HepG2 (cell line): ENCODE results near the gene CABLES1. TPM values are rescaled to one million over a fixed set of nuclear protein-coding genes. Genes with fewer than 3 reads are reported as not detected.

ENCODE experiments used
- DZIP1 ChIP-seq: sonication (generic); formaldehyde crosslinking; IDR thresholded peaks from 2 replicates; pipeline ENCODE4 v1.5.0; 2020; ENCODE audit warnings: mild to moderate bottlenecking, missing genetic modification reagents
- FOXA3 ChIP-seq: IDR thresholded peaks from 2 replicates; pipeline ENCODE4 v1.6.1; 2016; ENCODE audit warnings: missing genetic modification reagents, missing compliant biosample characterization
- FOXP1 ChIP-seq, 2 experiments: fragments of 450-650 bp in 1 of 2; IDR thresholded peaks; 2 replicates each; pipeline ENCODE4 v1.6.1; 2017 to 2018; ENCODE audit warnings: antibody characterized with exemption in 1 of 2
- HDAC2 ChIP-seq: sonication (generic); formaldehyde crosslinking; IDR thresholded peaks from 2 replicates; pipeline ENCODE4 v1.4.0; 2020; ENCODE audit warnings: missing genetic modification reagents
- HOMEZ ChIP-seq: IDR thresholded peaks from 2 replicates; pipeline ENCODE4 v1.6.1; 2016; ENCODE audit warnings: low read depth
- KDM2A ChIP-seq: sonication (generic); formaldehyde crosslinking; IDR thresholded peaks from 2 replicates; pipeline ENCODE4 v1.4.0; 2020; ENCODE audit warnings: low read depth, missing genetic modification reagents, borderline replicate concordance
- KLF16 ChIP-seq, 2 experiments: sonication (generic) in 1 of 2; formaldehyde crosslinking in 1 of 2; IDR thresholded peaks; 2 replicates each; pipeline versions ENCODE4 v1.6.1 to v1.8.0; 2016 to 2023; ENCODE audit warnings: missing genetic modification reagents in 2 of 2, missing compliant biosample characterization in 1 of 2
- MIXL1 ChIP-seq: IDR thresholded peaks from 2 replicates; pipeline ENCODE4 v1.6.1; 2016
- MXI1 ChIP-seq: IDR thresholded peaks from 3 replicates; pipeline ENCODE4 v1.6.1; 2012; ENCODE audit warnings: low read depth, low read length, inconsistent platforms, borderline replicate concordance
- MYC ChIP-seq: sonication (generic); formaldehyde crosslinking; IDR thresholded peaks from 2 replicates; pipeline ENCODE4 v1.9.0; 2021; ENCODE audit warnings: missing genetic modification reagents, borderline replicate concordance
- RBM22 ChIP-seq: fragments of 200-400 bp; formaldehyde crosslinking; optimal IDR thresholded peaks from 2 replicates; pipeline ENCODE3; 2017; ENCODE audit warnings: mild to moderate bottlenecking, low read length, moderate library complexity
- SAP130 ChIP-seq: IDR thresholded peaks from 2 replicates; pipeline ENCODE4 v1.6.1; 2016; ENCODE audit warnings: low read depth
- SRY ChIP-seq: sonication (generic); formaldehyde crosslinking; IDR thresholded peaks from 2 replicates; pipeline ENCODE4 v1.8.0; 2022; ENCODE audit warnings: mild to moderate bottlenecking, missing genetic modification reagents
- STAG1 ChIP-seq: sonication (generic); formaldehyde crosslinking; IDR thresholded peaks from 2 replicates; pipeline ENCODE4 v1.4.0; 2020; ENCODE audit warnings: missing genetic modification reagents
- TAF15 ChIP-seq: fragments of 200-400 bp; formaldehyde crosslinking; IDR thresholded peaks from one replicate; pipeline ENCODE4 v1.6.1; 2018; ENCODE audit warnings: mild to moderate bottlenecking, low read depth, low read length; ENCODE audit not compliant: poor library complexity, severe bottlenecking
- ZNF576 ChIP-seq: sonication (generic); formaldehyde crosslinking; IDR thresholded peaks from 2 replicates; pipeline ENCODE4 v1.4.0; 2020; ENCODE audit warnings: mild to moderate bottlenecking, missing genetic modification reagents
- ZNF614 ChIP-seq: IDR thresholded peaks from 2 replicates; pipeline ENCODE4 v1.6.1; 2018; ENCODE audit warnings: missing biosample characterization, missing genetic modification reagents, inconsistent platforms, borderline replicate concordance
- ZNF678 ChIP-seq: sonication (generic); formaldehyde crosslinking; IDR thresholded peaks from 2 replicates; pipeline ENCODE4 v1.4.0; 2020; ENCODE audit warnings: mild to moderate bottlenecking, missing genetic modification reagents
- ZNF777 ChIP-seq: sonication (generic); formaldehyde crosslinking; IDR thresholded peaks from 2 replicates; pipeline ENCODE4 v1.4.0; 2020; ENCODE audit warnings: missing genetic modification reagents
- ZNF781 ChIP-seq: sonication (generic); formaldehyde crosslinking; IDR thresholded peaks from 2 replicates; pipeline ENCODE4 v1.5.1; 2020; ENCODE audit warnings: borderline replicate concordance, mild to moderate bottlenecking, missing genetic modification reagents; ENCODE audit errors: not compliant biosample characterization
- polyA plus RNA-seq, 8 experiments: library from polyadenylated mRNA; depleted of rRNA in 3 of 8; stranded (reverse) in 7 of 8; unstranded in 1 of 8; fragments of >200 nt; fragmentation: Illumina TruSeq in 4 of 8; extraction: Trizol in 4 of 8; gene quantifications; 2 replicates each; pipeline versions ENCODE4 v1.2.1 to v1.2.3, GENCODE V29; 2011 to 2016; ENCODE audit warnings: low read depth in 4 of 8, missing spikeins in 1 of 8, mixed read lengths in 1 of 8; ENCODE audit not compliant: insufficient read depth in 1 of 8
- total RNA-seq, 5 experiments: library from RNA; depleted of rRNA; stranded (reverse); fragments of >200 nt; fragmentation: Illumina TruSeq; extraction: Trizol; gene quantifications; 2 replicates each; pipeline ENCODE4 v1.2.3, GENCODE V29; 2016; ENCODE audit warnings: low read depth in 1 of 5
- TF ChIP-seq, protein P1 (sequence below): sonication (generic); formaldehyde crosslinking; IDR thresholded peaks from 2 replicates; pipeline ENCODE4 v1.4.0; 2020; ENCODE audit warnings: missing genetic modification reagents

The CABLES1 gene
- total and polyA plus RNA-seq, 2 of the 13 experiments (the other 11 are each of a cell fraction or from before 2014, with no cell fraction given) = 14.7 to 25.8 TPM

DNA sequence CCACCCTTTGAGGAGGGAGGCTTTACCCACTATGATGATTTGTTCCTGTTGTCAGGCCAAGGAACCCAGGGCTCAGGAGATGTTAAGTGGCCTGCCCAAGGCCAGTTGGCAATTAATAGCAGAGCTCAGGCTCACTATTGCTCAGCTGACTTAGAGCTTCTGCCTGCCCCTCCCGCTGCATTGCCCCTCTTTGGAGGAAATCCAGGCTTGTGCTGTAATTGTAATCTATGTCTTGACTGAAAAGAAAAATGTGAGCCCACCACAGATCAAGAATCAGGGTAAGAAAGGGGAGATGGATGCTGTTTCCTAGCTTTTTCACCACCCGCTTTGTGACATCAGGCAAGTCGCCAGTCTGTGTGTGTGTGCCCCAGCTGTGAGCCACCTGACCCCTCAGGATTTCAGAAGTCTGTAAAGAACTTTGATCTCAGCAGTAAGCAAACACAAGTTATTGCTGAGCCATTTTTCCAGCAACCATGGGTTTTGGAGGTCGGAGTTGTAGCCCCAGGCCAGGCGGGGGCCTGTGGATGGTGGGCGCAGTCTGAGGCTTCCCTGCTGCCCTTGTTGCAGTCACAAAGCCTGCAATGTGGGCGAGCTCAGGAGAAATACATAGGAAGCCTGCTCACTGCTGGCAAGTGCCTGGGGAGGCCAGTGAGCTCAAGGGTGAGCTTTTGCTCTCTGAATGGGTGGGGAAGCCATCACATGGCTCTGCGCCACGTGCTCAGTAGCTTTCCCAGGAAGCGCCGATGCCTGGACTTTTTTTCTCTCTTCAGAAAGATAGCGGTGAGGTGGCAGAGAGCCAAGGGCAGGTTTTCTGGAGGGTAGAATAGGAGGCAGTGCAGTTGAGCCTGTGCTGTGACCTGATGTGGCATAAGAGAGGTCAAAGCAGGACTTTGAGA, 6.1 kb downstream of the CABLES1 start (continued):
- TF ChIP-seq DZIP1 (0 out of 2 replicates have a peak, but pooled peaks have one; percentile 57), FOXA3 (CRISPR knock-in tag) (peak; percentile 60), MXI1 (peak; percentile 91; the same call in 2 of the 3 replicates), ZNF678 (CRISPR knock-in tag) (0 out of 2 replicates have a peak, but pooled peaks have one; percentile 58), TAF15 (no peak), SAP130 (peak; percentile 92), SRY (CRISPR knock-in tag) (peak; percentile 90; the same call in 1 of the 2 replicates), KLF16 (CRISPR knock-in tag; IDR thresholded peaks at IDR 0.05) (peak in 1 of 2 experiments; percentile 43; a peak in 2 of 4 replicates), MIXL1 (CRISPR knock-in tag) (peak; percentile 72), KDM2A (peak; percentile 76), ZNF576 (CRISPR knock-in tag) (no peak), MYC (CRISPR knock-in tag) (peak; percentile 100), RBM22 (peak; percentile 15), STAG1 (no peak), HOMEZ (CRISPR knock-in tag) (no peak), FOXP1 (IDR thresholded peaks at IDR 0.05) (no peak), FOXP1 (CRISPR knock-in tag; IDR thresholded peaks at IDR 0.05) (no peak), ZNF614 (0 out of 2 replicates have a peak, but pooled peaks have one; percentile 38), ZNF781 (peak; percentile 77), ZNF777 (CRISPR knock-in tag) (peak; percentile 35; the same call in 1 of the 2 replicates), HDAC2 (peak; percentile 75)
- TF ChIP-seq, protein P1, sequence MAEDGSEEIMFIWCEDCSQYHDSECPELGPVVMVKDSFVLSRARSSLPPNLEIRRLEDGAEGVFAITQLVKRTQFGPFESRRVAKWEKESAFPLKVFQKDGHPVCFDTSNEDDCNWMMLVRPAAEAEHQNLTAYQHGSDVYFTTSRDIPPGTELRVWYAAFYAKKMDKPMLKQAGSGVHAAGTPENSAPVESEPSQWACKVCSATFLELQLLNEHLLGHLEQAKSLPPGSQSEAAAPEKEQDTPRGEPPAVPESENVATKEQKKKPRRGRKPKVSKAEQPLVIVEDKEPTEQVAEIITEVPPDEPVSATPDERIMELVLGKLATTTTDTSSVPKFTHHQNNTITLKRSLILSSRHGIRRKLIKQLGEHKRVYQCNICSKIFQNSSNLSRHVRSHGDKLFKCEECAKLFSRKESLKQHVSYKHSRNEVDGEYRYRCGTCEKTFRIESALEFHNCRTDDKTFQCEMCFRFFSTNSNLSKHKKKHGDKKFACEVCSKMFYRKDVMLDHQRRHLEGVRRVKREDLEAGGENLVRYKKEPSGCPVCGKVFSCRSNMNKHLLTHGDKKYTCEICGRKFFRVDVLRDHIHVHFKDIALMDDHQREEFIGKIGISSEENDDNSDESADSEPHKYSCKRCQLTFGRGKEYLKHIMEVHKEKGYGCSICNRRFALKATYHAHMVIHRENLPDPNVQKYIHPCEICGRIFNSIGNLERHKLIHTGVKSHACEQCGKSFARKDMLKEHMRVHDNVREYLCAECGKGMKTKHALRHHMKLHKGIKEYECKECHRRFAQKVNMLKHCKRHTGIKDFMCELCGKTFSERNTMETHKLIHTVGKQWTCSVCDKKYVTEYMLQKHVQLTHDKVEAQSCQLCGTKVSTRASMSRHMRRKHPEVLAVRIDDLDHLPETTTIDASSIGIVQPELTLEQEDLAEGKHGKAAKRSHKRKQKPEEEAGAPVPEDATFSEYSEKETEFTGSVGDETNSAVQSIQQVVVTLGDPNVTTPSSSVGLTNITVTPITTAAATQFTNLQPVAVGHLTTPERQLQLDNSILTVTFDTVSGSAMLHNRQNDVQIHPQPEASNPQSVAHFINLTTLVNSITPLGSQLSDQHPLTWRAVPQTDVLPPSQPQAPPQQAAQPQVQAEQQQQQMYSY (CRISPR knock-in tag) = peak; percentile 31; the same call in 1 of the 2 replicates
